GM18519 (cell line): ENCODE measurements around the gene TBC1D1.

Experiments
- ATAC-seq: cut with Tn5 transposase; IDR thresholded peaks from one replicate; pipeline ENCODE4 v1.9.1; 2021; ENCODE audit warnings: mild to moderate bottlenecking, moderate library complexity; ENCODE audit not compliant: unreplicated experiment, low FRiP score

TBC1D1 gene

GRCh38 chr4:38111717-38112116 is 220.8 kb downstream of the TBC1D1 start:
- no peak for ATAC-seq

DNA sequence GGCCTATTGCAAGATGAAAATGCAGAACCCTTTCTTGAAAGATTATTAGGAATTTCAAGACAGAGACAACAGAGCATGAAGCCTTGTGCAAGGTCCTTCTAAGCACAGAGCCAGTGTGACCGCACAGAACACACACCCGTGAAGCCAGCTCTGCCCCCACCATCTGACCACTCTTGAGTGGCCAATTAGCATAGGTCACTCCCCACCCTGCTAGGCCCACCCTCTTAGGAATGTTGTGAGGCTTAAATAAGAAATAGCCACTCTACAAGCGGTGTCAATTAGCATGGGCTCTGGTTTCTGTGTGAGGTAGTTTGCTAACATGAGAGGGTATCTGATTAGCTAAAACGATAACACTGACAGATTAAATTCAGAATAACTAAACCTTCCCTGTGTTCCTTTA is 222.2 kb downstream of the TBC1D1 start:
- ATAC-seq: no peak

GRCh38 chr4:38113551-38113950 is 222.7 kb downstream of the TBC1D1 start:
- ATAC-seq: no peak

DNA sequence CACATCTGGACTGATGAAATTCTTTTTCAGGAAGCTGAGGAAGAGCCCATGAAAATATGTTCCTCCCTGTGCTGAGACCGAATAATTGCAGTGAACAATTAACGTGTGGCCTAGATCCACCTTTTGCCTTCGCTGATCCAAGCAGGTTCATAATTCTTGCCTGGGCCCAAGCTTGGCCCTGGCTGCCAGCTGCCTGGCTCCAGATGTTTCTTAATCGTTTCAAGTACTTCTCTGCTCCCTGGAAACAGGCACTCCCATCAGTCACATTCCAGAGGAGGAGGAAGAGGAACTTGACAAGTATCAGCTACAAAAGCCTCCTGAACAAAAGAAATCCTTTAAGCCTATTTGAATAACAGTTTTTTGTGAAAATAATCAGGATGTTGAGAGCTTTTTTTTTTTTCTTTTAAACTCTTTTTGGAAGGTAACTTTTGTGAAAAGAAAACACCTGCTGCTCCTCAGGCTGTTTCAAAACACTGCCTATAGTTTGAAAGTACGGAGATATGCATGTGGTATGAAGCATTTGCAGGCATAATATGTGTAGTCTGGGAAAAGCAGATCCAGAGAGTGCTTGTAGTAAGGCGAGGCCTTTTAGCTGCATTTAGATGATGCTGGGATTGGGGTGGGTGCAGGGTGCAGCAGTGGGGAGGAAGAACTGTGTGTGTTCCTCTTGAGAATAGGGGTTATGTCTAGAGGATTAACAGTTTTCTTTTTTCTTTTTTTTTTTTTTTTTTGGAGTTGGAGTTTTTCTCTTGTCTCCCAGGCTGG is 223.7 kb downstream of the TBC1D1 start:
- no peak for ATAC-seq

GRCh38 chr4:38115601-38116000 is 224.7 kb downstream of the TBC1D1 start:
- ATAC-seq: no peak

DNA sequence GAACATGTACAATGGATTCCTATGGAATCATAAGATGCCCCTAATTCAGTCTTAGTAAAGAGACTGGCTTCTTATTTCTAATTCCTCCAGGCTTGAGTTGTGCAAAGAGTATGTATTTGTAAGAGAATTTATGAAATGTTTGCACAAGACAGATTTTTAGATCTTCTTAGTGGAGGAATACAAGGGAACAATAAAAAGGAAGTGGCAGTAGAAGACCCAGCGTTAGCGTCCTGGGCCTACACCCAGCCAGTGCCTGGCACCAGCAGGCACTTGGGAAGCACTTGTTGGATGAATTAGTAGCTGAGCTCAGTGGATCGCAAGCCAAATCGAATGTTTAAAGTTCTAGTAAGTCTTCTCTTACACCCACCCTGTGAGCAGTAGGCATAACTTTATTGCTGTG is 226.7 kb downstream of the TBC1D1 start:
- ATAC-seq: no peak

- ATAC-seq: no peak
These were observed 228.9 kb downstream of the TBC1D1 start for GRCh38 chr4:38119668-38120385.

- ATAC-seq: no peak
These were observed 229.9 kb downstream of the TBC1D1 start for GRCh38 chr4:38120772-38121171.

- ATAC-seq: no peak
These were observed 231.2 kb downstream of the TBC1D1 start for GRCh38 chr4:38122060-38122459.

DNA sequence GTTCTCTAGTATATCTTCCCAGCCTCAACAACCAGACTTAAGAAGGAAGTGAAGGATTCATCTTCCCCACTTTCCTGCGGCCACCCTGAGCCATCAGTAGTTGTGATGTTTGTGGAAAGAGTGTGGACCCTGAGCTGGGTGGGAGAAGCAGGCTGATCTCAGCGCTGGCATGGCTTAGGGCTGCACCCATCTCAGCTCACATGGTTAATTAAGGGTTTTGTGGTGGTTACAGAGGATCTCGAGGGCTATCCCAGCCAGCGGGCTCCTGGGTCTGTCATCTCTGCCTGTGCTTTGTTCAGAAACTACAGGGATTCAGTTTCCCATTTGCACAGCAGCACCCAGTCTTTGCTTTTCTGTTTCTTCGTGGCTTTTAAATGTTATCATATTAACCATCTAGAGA is 232.7 kb downstream of the TBC1D1 start:
- ATAC-seq: no peak

DNA sequence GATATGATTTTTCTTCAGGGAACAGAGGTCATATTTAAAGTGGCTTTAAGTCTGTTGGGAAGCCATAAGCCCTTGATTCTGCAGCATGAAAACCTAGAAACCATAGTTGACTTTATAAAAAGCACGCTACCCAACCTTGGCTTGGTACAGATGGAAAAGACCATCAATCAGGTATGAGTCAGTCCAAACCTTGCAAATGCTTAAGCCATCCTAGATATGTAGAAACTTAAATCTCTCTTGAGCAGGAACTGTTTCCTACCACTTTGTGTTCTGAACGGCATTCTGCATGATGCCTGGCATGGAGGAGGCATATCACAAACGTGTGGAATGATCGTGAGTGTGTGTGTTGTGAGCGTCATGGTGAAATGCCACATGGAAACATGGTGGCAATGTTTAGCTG is 234.1 kb downstream of the TBC1D1 start:
- no peak for ATAC-seq

DNA sequence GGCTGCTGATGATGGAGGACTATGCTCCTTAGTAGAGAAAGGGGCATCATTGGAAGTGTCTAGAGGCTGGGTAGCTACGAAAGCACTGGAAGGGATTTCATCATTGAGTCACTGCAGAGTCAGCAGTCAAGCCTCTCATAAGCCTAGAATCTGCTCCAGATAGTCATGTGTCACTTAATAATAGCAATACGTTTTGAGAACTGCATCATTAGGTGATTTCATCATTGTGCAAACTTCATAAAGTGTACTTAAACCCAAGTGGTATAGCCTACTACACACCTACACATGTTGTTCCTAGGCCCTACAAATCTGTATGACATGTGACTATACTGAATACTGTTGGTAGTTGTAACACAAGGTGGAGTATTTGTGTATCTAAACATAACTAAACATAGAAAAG is 234.9 kb downstream of the TBC1D1 start:
- no peak for ATAC-seq

DNA sequence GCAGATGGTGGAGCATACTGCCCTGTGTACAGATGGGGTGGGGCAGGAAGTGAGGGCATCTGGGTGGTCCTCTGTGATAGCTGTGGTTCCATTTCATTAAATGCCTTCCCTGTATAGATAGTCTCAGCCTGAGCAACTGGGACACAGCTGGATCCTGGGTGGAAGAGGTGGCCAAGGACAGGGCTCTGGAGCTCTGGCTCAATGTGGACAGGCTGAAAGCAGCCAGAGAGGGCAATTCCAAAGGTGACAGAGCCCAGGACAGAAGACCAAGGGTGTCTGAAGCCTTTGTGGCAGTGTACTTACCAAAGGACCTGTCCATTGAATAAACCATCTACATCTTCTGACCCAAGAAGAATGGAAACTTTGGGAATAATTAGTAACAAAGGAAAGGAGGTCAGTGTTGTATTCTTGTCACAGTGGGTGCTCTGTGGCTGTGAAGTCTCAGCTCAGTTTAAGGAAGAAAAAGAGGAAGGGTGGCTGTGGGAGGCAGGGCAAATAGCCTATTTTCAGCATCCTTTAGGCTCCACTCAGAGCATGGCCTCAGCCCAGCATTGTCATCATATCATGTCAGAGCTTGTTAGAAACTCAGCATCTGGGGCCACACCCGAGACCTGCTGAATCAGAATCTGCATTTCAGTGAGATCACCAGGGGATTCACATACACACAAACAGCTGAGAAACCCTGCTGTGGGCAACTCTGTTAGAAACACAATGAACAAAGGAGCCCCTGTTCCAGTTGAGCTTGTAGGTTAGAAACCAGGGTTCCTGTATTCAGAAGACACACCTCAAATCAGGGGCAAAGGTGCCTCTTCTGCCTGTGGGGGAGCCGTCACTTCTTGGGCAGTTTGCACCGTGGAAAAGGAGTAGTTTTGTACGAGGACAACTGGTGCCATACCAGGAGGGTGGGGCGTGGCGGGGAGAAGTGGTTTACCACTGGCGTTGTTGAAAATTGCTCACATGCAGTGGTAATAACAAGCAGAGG is 237.9 kb downstream of the TBC1D1 start:
- peak; percentile 36 for ATAC-seq

DNA sequence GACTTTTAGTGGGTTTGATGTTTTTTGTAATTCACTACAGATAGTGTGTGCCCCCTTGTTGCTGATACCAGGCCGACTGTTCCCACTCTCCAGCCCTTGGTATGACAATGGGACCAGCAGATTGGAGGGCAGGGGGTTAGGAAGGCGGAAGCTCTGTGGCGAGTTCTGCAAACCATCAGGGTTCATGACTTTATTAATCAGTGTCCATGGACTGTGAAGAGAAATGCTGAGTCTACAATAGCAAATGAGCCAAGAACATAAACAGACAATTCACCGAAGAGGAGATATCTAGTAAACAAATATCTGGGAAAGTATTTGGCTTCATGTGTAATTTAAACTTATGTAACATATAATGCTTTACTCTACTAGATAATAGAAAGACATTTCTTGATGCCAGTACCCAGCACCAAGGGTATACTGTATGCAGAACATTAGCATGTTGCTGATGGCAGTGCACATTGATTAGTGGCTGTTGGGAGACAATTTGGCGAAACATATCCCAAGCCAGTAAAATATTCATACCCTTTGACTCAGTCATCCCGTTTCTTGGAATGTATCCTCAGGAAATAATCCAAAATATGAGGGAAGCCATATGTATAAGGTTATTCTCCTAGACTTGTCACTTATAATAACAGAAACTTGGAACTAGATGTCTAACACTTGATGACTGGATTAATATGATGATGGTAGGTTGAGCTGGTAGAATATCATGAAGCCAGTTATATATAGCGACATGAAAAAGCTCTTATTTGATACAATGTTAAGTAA is 238.8 kb downstream of the TBC1D1 start:
- no peak for ATAC-seq

DNA sequence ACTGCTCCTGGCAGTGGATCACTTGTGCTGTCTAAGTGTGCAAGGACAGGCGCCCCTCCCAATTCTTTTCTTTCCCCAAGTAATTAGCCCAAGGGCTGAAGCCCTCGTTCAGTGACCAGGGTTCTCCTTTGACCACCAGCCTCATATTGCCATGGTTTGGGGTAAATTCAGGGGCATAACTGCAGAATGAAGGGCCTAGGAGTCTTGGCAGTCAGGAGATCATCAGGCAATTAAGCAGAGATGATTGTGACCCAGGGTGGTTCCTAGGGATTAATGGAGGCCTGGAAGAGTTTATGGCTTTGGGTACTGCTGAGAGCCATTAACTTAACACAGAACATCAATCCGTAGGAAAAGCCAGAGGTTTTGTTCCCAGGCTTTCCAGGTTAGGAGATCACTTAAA is 240.0 kb downstream of the TBC1D1 start:
- no peak for ATAC-seq

- no peak for ATAC-seq
These were observed 240.6 kb downstream of the TBC1D1 start for GRCh38 chr4:38131371-38132091.

DNA sequence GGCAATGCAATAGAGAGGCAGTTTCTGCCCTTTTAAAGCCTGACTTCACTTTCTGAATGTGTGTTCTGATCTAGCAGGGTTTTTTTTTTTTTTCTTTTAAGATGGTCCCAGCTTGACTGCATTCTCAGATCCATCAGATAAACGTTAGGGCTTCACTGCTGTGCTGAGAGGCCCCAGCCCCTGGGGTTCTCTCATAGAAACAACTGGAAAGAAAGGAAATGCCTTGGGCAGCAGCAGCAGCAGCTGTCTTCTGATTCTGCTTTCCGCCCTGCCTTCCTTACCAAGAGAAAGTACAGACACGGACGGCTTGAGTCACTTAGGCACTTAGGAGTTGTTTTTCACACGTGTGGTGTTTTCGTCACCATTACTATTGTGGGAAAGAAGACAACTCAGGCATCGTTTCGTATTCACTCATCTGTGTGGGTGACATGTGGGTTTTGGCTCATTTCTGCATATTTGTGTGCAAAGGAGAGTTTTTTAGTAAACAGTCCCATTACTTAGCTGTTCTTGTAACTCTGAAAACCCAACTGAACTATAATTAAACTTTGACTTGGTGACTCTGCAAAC is 241.3 kb downstream of the TBC1D1 start:
- ATAC-seq: peak; percentile 62

- no peak for ATAC-seq
These were observed 242.2 kb downstream of the TBC1D1 start for GRCh38 chr4:38132843-38133662.
